ENCODE results near the gene PSD2. TPM values are rescaled to one million over a fixed set of nuclear protein-coding genes. Genes with fewer than 3 reads are reported as not detected.

Gene PSD2
- total and polyA plus RNA-seq, 10 of the 15 experiments (the other 5 are each of a cell fraction or from before 2014, with no cell fraction given): 0.02 to 0.14 (median 0.03) TPM; not detected in 5

DNA sequence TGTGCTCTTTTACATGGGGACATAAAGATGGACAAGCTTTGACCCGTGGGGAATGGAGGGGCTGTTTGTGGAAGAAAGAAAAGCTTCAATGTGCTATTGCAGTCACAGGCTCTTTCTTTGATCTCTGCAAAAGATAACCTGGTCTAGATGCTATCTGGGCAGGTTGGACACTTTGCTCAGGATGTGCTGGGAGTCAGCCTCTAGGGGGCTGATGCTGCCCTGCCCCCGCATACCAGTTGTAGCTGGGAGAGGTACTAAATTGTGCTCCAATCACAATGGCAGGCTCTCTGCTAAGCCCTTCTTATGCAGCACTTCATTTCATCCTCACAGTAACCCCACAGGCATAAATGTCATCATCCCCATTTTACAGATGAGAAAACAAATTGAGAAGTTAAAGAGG, 67.2 kb downstream of the PSD2 start:
- H3K4me2 ChIP-seq (ENCODE audit: control insufficient read depth, insufficient read depth): no peak overlapping the region
- no peaks in the 10 kb centered on the region for H4K20me1 ChIP-seq (ENCODE audit: control insufficient read depth, insufficient read depth)
- no peaks in the 10 kb centered on the region for H3K79me2 ChIP-seq (ENCODE audit: control insufficient read depth, insufficient read depth, low read length)
- no peaks in the 10 kb centered on the region for H3K9me3 ChIP-seq (replicated peaks; ENCODE audit: control insufficient read depth, insufficient read depth, low read length)
- peaks cover 8% of the 10 kb centered on the region for H3K4me1 ChIP-seq (ENCODE audit: control insufficient read depth, insufficient read depth, low read length)
- DNase-seq (ENCODE audit: low read depth, low spot score) (no peak), ATAC-seq (no peak), FAIRE-seq (no peak)
- TF ChIP-seq NBN (IDR thresholded peaks at IDR 0.05) (no peak), CTCF (IDR thresholded peaks at IDR 0.05 in 2 of 3, conservative IDR thresholded peaks at IDR 0.05 in 1 of 3; ENCODE audit: control insufficient read depth in 2 of 3, extremely low read depth in 1 of 3, insufficient read depth in 1 of 3, low read depth in 3 of 3, low read length in 3 of 3) (peak in 2 of 3 experiments; percentile 7 to 18; a peak in 1 of 6 replicates)
- BruUV-seq (replicated peaks): no TSS peak
- ChIA-PET POLR2A (interaction anchor here (1.2 to 1.4 kb wide), 2 partner anchors 75 to 98 kb away, joined by 3 to 7 read pairs; no protein-coding TSS in a partner anchor), CTCF (interaction anchor here (0.6 to 10.1 kb wide), 16 partner anchors 8 to 229 kb away, joined by 3 to 129 read pairs (median 4); no protein-coding TSS in a partner anchor), RAD21 (ENCODE audit: unreplicated experiment) (interaction anchor here (0.8 to 3.2 kb wide), 4 partner anchors 19 to 108 kb away, joined by 3 to 30 read pairs (median 12); no protein-coding TSS in a partner anchor), SMC1A (ENCODE audit: uncharacterized antibody, unreplicated experiment) (interaction anchor here (1.2 to 3.0 kb wide), 5 partner anchors 13 to 107 kb away, joined by 3 to 13 read pairs (median 10); no protein-coding TSS in a partner anchor)
- intact Hi-C loops (cut with micrococcal nuclease; ENCODE audit: unreplicated experiment) (loop anchor here (5.0 kb wide), 1 partner anchor 294 kb away; no protein-coding TSS in a partner anchor), in situ Hi-C loops (cut with MboI) (no loop called here)
- no peak overlapping the region for H2AFZ ChIP-seq (ENCODE audit: control insufficient read depth, low read depth, low read length)
- H3K36me3 ChIP-seq (ENCODE audit: control insufficient read depth in 2 of 2, insufficient read depth in 2 of 2, low read length in 1 of 2): no peaks in the 10 kb centered on the region; a peak in 2 of 4 replicates
- WGBS (ENCODE audit: insufficient coverage, insufficient replicate concordance, low lambda C conversion rate, missing lambda C conversion rate): 46% methylated on average over 2 of the region's 2 CpGs
- H3K9ac ChIP-seq (ENCODE audit: control insufficient read depth, insufficient read depth, low read length): no peak overlapping the region
- no peak overlapping the region for H3K4me3 ChIP-seq
- no peaks in the 10 kb centered on the region for H3K27me3 ChIP-seq (replicated peaks in 1 of 2; ENCODE audit: control insufficient read depth in 2 of 2, insufficient read depth in 2 of 2, low read length in 1 of 2)
- no peak overlapping the region for H3K27ac ChIP-seq (ENCODE audit: control insufficient read depth, insufficient read depth)

DNA sequence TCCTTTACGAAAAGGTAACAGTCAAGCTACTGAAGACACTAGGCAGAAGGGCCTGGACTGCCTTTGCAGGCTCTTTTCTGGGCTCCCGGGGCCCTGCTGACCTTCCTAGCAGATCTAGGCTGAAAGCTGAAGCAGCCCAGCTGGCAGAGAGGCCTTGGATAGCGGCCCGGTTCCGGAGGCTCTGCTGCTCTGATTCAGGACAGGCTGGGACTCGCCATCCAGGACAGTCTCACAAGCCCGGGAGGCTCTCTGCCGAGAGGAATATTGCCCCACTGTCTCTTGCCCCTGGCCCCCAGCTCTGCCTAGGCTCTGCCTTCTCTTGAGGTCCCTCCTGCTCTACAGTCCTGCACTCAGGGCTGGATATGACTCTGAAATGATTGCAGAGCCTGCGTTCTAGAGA, 67.8 kb downstream of the PSD2 start:
- in situ Hi-C loops (cut with MboI): no loop called here
- H3K9ac ChIP-seq (ENCODE audit: control insufficient read depth, insufficient read depth, low read length): no peak overlapping the region
- no peak overlapping the region for H3K27ac ChIP-seq (ENCODE audit: control insufficient read depth, insufficient read depth)
- CTCF ChIA-PET: interaction anchor here (0.8 to 10.1 kb wide), 16 partner anchors 8 to 230 kb away, joined by 3 to 129 read pairs (median 4); no protein-coding TSS in a partner anchor
- SMC1A ChIA-PET (ENCODE audit: uncharacterized antibody, unreplicated experiment): interaction anchor here (1.2 to 3.0 kb wide), 6 partner anchors 9 to 107 kb away, joined by 3 to 13 read pairs (median 8); no protein-coding TSS in a partner anchor
- POLR2A ChIA-PET: interaction anchor here (1.4 kb wide), 1 partner anchor 76 kb away, joined by 7 read pairs; no protein-coding TSS in a partner anchor
- H3K4me2 ChIP-seq (ENCODE audit: control insufficient read depth, insufficient read depth): no peak overlapping the region
- intact Hi-C loops (cut with micrococcal nuclease; ENCODE audit: unreplicated experiment): loop anchor here (5.0 kb wide), 1 partner anchor 294 kb away; no protein-coding TSS in a partner anchor
- H3K36me3 ChIP-seq (ENCODE audit: control insufficient read depth in 2 of 2, insufficient read depth in 2 of 2, low read length in 1 of 2): no peaks in the 10 kb centered on the region; a peak in 2 of 4 replicates
- H3K4me1 ChIP-seq (ENCODE audit: control insufficient read depth, insufficient read depth, low read length): peaks cover 8% of the 10 kb centered on the region
- no peak overlapping the region for H3K4me3 ChIP-seq
- H3K27me3 ChIP-seq (replicated peaks in 1 of 2; ENCODE audit: control insufficient read depth in 2 of 2, insufficient read depth in 2 of 2, low read length in 1 of 2): no peaks in the 10 kb centered on the region
- H4K20me1 ChIP-seq (ENCODE audit: control insufficient read depth, insufficient read depth): no peaks in the 10 kb centered on the region
- RAD21 ChIA-PET (ENCODE audit: unreplicated experiment): interaction anchor here (1.6 to 3.2 kb wide), 3 partner anchors 75 to 108 kb away, joined by 4 to 30 read pairs (median 19); no protein-coding TSS in a partner anchor
- H2AFZ ChIP-seq (ENCODE audit: control insufficient read depth, low read depth, low read length): no peak overlapping the region
- no peak for TF ChIP-seq IRF4 (IDR thresholded peaks at IDR 0.05; ENCODE audit: low read depth, low read length)
- no peak for ATAC-seq
- no peak for DNase-seq (ENCODE audit: low read depth, low spot score)
- WGBS (ENCODE audit: insufficient coverage, insufficient replicate concordance, low lambda C conversion rate, missing lambda C conversion rate): 77% methylated on average over 9 of the region's 9 CpGs
- no peaks in the 10 kb centered on the region for H3K9me3 ChIP-seq (replicated peaks; ENCODE audit: control insufficient read depth, insufficient read depth, low read length)
- no peak for FAIRE-seq
- BruUV-seq (replicated peaks): no TSS peak
- no peaks in the 10 kb centered on the region for H3K79me2 ChIP-seq (ENCODE audit: control insufficient read depth, insufficient read depth, low read length)

Measured in GM12878 (cell line).